Activated CD4-positive, alpha-beta T cell treated with anti-CD3 and anti-CD28 coated beads, Interleukin-2, amount 10 ng/mL, durations not matched to agents 24 days and 14 days (primary cell): ENCODE results near the gene ARL14. TPM values are rescaled to one million over a fixed set of nuclear protein-coding genes. Genes with fewer than 3 reads are reported as not detected.

ENCODE experiments used
- DNase-seq: peaks from one replicate; pipeline ENCODE4 v3.0.0; 2022
- H3K27ac Mint-ChIP-seq: one replicate; pipeline ENCODE4 v1.8.0; 2022; ENCODE audit warnings: mild to moderate bottlenecking, mixed read lengths
- H3K27me3 Mint-ChIP-seq: one replicate; pipeline ENCODE4 v1.8.0; 2022; ENCODE audit warnings: mixed read lengths
- H3K36me3 Mint-ChIP-seq: one replicate; pipeline ENCODE4 v1.8.0; 2022; ENCODE audit warnings: low read depth, mild to moderate bottlenecking, mixed read lengths
- H3K4me1 Mint-ChIP-seq: one replicate; pipeline ENCODE4 v1.8.0; 2021; ENCODE audit warnings: mixed read lengths
- H3K4me3 Mint-ChIP-seq: one replicate; pipeline ENCODE4 v1.8.0; 2022; ENCODE audit warnings: mild to moderate bottlenecking, moderate library complexity, mixed read lengths
- H3K9me3 Mint-ChIP-seq: one replicate; pipeline ENCODE4 v1.8.0; 2021; ENCODE audit warnings: mixed read lengths
- intact Hi-C: fragments of 100-400 bp; cut with micrococcal nuclease; formaldehyde crosslinking; loops from one replicate; pipeline ENCODE4 v1.15.1; 2023
- total RNA-seq: library from RNA; stranded (reverse); gene quantifications from 2 replicates; pipeline ENCODE4 v1.2.3, GENCODE V29; 2022

Gene ARL14
- not detected in 2 replicates for total RNA-seq

DNA sequence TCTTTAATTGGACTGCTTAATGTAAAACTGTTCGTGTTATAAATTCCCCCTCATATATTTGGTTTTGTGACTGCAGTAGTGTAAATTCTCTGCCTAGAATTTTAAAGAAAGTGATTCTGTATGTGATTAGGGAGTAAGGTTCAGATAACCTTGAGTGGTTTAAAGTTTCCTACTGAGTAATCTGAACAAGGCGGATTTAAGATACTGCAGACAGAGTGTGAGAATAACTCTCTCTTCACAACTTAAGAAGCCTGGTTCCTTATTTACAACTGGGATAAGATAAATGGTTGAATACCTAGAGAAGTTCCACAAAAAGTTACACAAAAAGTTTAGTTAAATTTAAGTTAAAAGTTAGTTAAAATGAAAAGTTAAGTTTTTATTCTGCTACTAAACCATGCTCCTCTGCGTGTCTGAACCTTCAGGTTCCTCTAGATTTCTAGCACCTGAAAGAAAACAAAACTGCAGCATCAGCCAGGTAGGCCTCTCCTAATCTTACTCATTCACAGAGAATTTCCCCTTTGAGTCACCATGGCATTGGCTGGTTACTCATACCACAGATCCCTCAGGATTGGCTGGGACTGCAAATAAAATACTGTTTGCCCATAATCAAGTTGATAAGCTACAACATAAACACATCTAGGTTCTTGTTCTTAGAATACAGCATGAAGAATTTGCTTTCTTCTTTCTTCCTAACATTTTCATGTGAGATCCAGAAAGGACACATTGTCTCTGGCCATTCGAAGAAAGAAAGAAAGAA lies at the start of gene ARL14:
Gene ARL14 (plus strand): TSS at position 614 of the 757 bp plus-strand sequence. CDS start 187 bp downstream, outside the sequence.
- H3K27ac Mint-ChIP-seq = no peak within 1 kb of the TSS
- no peaks in the 10 kb centered on the region for H3K4me1 Mint-ChIP-seq

DNA sequence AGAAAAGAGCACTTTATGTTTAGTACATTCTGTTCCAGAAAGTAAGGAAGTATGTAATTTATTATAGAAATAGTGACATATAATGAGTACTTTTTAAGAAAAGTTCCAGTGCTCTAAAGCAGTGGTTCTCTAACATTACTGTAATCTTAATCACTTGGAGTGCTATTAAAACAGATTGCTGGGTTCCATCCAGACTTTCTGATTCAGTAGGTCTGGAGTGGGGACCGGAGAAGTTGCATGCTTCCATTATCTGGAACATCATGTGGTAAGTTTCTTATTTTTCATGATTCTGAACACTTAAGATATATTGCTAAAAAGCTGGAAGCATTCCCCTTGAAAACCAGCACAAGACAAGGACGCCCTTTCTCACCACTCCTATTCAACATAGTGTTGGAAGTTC lies 47.5 kb upstream of the ARL14 start:
- Mint-ChIP-seq H3K27ac (no peak overlapping the region), H3K4me3 (no peak overlapping the region), H3K9me3 (no peaks in the 10 kb centered on the region), H3K36me3 (no peaks in the 10 kb centered on the region), H3K27me3 (peaks cover 8% of the 10 kb centered on the region), H3K4me1 (no peaks in the 10 kb centered on the region)
- no peak for DNase-seq
- intact Hi-C loops = no loop called here

More for the DNA sequence above, at the start of gene ARL14:
- H3K36me3 Mint-ChIP-seq = no peaks in the 10 kb centered on the region
- no peak for DNase-seq
- no peaks in the 10 kb centered on the region for H3K9me3 Mint-ChIP-seq
- H3K4me3 Mint-ChIP-seq = no peak within 1 kb of the TSS
- peaks cover 14% of the 10 kb centered on the region for H3K27me3 Mint-ChIP-seq
- intact Hi-C loops = no loop called here

DNA sequence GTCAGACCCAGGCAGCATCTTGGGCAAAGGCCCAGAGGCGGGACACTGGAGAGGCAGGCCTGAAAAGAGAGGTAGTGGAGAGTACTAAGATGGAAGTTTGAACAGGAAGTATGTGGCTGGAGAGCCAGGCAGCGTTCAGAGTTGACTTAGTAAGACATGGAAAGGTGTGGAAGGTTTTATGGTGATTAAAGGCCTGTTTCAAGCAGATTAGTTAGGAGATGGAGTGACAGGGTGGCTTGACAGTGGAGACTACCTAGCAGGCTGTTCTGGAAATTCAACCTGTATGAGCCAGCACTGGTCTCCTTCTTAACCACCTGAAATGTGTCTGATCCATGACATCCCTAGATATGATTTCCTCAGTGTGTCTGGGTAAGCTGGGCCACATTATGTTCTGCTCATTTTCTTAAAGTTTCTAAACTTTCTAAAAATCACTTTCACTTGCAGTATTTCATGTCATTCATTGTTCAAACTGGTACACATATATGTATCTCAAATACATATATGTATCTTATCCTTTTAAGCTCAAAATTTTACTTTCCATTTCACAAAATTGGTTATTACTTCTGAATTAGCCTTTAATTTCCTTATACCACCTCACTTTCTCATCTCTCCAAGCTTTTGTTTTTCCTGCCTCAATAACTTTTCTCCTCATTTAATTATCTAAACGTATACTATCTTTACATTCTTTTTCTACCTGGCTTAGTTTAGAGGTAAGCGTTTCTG lies 43.4 kb upstream of the ARL14 start:
- Mint-ChIP-seq H3K9me3 (no peaks in the 10 kb centered on the region), H3K4me1 (no peaks in the 10 kb centered on the region), H3K27ac (no peak overlapping the region), H3K4me3 (no peak overlapping the region), H3K27me3 (peaks cover 5% of the 10 kb centered on the region), H3K36me3 (no peaks in the 10 kb centered on the region)
- intact Hi-C loops = no loop called here
- DNase-seq = no peak

GRCh38 chr3:160635213-160635612 lies 41.7 kb upstream of the ARL14 start:
- no peaks in the 10 kb centered on the region for H3K9me3 Mint-ChIP-seq
- intact Hi-C loops = no loop called here
- no peak for DNase-seq
- peaks cover 2% of the 10 kb centered on the region for H3K27me3 Mint-ChIP-seq
- H3K4me3 Mint-ChIP-seq = no peak overlapping the region
- no peaks in the 10 kb centered on the region for H3K36me3 Mint-ChIP-seq
- no peak overlapping the region for H3K27ac Mint-ChIP-seq
- H3K4me1 Mint-ChIP-seq = no peaks in the 10 kb centered on the region

GRCh38 chr3:160637086-160637485 lies 39.9 kb upstream of the ARL14 start:
- Mint-ChIP-seq H3K4me3 (no peak overlapping the region), H3K27ac (no peak overlapping the region), H3K9me3 (no peaks in the 10 kb centered on the region), H3K4me1 (no peaks in the 10 kb centered on the region), H3K36me3 (no peaks in the 10 kb centered on the region), H3K27me3 (peaks cover 4% of the 10 kb centered on the region)
- intact Hi-C loops = no loop called here
- no peak for DNase-seq

DNA sequence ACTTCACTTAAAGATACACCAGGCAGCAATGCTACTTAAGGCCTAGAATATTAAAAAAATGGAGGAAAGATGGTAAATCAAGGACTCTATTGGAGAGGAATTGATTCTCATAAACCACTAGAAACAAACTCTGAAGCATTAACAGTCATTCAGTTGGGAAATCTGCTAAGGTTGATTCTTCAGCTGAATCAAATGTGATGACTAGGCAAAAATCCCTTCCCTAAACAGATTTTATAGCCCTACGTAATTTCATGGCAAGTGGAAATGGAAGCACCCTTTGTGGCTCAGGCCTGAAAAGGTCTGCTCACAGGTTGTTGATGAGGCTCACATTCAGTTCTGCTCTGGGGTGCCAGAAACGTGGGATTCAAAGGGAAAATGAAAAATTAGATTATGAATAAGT lies 38.8 kb upstream of the ARL14 start:
- Mint-ChIP-seq H3K27me3 (peaks cover 4% of the 10 kb centered on the region), H3K27ac (no peak overlapping the region), H3K4me3 (no peak overlapping the region), H3K36me3 (no peaks in the 10 kb centered on the region), H3K9me3 (no peaks in the 10 kb centered on the region), H3K4me1 (no peaks in the 10 kb centered on the region)
- intact Hi-C loops = no loop called here
- DNase-seq = no peak

DNA sequence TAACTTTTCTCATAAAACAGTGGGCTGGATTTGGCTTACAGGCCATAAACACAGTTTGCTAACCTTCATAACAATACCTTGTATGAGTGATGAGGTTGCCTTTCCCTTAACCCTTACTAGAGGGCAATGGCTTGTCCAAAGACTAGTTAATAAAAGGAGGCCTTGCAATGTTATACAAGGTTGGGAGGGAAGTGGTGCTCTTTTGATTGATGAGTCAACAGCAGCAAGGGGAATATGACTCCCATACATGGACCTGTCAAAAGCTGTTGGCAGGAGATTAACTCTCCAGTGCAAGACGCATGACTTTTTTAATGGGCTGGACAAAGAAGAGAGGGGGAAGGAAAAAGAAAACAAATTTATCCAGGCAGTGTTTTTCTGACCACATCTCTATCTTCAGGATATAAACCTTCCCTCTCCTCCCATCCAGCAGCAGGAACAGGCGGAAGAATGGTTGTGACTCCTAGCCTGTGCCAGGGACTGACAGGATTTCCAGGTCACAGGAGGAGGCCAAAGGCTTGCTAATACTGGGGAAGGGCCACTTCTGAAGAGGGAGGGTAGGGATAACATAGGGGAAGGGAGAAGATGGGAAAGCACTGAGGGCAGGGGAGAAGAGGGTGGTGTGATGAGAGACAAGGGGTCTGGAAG lies 35.2 kb upstream of the ARL14 start:
- Mint-ChIP-seq H3K9me3 (no peaks in the 10 kb centered on the region), H3K36me3 (no peaks in the 10 kb centered on the region), H3K4me3 (no peak overlapping the region), H3K4me1 (no peaks in the 10 kb centered on the region), H3K27ac (no peak overlapping the region), H3K27me3 (peaks cover 4% of the 10 kb centered on the region)
- DNase-seq = no peak
- intact Hi-C loops = no loop called here

GRCh38 chr3:160643994-160644393 lies 33.0 kb upstream of the ARL14 start:
- intact Hi-C loops = no loop called here
- Mint-ChIP-seq H3K9me3 (no peaks in the 10 kb centered on the region), H3K27ac (no peak overlapping the region), H3K4me3 (no peak overlapping the region), H3K4me1 (no peaks in the 10 kb centered on the region), H3K36me3 (no peaks in the 10 kb centered on the region), H3K27me3 (peaks cover 6% of the 10 kb centered on the region)
- no peak for DNase-seq

DNA sequence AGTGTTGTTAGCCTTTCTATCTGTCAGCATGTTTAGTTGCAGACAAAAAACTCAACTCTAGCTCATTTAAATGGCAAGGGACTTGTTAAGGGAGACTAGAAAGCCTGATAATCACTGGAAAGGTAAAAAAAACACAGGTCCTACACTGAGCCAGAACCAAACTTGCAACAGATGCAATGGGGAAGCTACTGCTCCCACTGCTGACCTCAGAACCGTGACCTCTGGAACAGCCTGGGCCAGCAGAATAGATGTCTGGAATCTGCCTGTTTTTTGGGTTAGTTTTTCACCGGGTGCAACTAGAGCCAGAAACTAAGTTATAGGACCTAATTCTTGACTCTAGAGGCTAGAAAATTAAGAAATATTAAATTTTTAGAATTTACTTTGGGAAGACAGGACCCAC lies 32.5 kb upstream of the ARL14 start:
- no peak for DNase-seq
- intact Hi-C loops = no loop called here
- no peaks in the 10 kb centered on the region for H3K9me3 Mint-ChIP-seq
- H3K36me3 Mint-ChIP-seq = no peaks in the 10 kb centered on the region
- H3K4me3 Mint-ChIP-seq = no peak overlapping the region
- no peak overlapping the region for H3K27ac Mint-ChIP-seq
- H3K4me1 Mint-ChIP-seq = no peaks in the 10 kb centered on the region
- H3K27me3 Mint-ChIP-seq = peaks cover 6% of the 10 kb centered on the region

DNA sequence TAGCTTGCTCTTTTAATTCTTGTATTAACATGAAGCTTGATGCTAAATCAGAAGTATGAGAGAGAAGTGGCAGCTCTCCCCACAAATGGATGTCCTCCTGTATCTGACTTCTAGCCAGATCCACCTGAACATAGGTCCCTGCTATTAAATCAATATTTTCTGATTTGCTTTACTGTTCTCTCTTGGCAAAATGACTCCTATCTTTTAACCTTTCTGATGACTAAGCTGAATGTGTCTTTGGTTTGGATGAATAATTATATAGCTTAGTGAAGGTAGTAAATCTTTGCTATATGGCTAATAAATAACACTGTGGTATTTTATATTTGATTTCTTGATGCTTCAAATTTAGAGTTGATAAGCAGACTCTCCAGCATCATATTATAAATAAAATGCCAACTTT lies 28.3 kb upstream of the ARL14 start:
- no peaks in the 10 kb centered on the region for H3K4me1 Mint-ChIP-seq

DNA sequence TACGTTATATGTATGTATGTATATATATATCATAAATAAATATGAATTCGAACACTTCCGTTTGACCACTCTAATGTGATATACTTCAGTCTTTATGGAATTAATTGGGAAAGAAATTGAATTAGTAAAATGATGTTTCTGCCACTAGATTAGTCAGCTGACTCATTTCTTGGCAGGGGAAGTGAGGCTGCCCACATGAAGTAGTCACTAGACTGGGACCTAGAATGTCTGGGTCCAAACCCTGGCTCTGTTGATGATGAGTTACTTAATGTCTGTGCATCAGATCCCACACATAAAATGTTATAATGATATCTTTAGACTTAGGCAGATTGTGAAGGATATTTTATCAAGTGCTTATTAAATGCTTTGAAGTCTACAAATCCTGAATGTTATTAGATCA lies 27.4 kb upstream of the ARL14 start:
- intact Hi-C loops = no loop called here
- DNase-seq = no peak
- peaks cover 2% of the 10 kb centered on the region for H3K27me3 Mint-ChIP-seq
- H3K27ac Mint-ChIP-seq = no peak overlapping the region
- H3K9me3 Mint-ChIP-seq = no peaks in the 10 kb centered on the region
- H3K4me1 Mint-ChIP-seq = no peaks in the 10 kb centered on the region
- no peak overlapping the region for H3K4me3 Mint-ChIP-seq
- H3K36me3 Mint-ChIP-seq = no peaks in the 10 kb centered on the region

More for the DNA sequence above, 28.3 kb upstream of the ARL14 start:
- Mint-ChIP-seq H3K9me3 (no peaks in the 10 kb centered on the region), H3K36me3 (no peaks in the 10 kb centered on the region), H3K27me3 (peaks cover 2% of the 10 kb centered on the region), H3K27ac (no peak overlapping the region), H3K4me3 (no peak overlapping the region)
- intact Hi-C loops = no loop called here
- no peak for DNase-seq

- Mint-ChIP-seq H3K27me3 (peaks cover 13% of the 10 kb centered on the region), H3K4me1 (no peaks in the 10 kb centered on the region), H3K36me3 (no peaks in the 10 kb centered on the region), H3K9me3 (no peaks in the 10 kb centered on the region), H3K27ac (no peak overlapping the region), H3K4me3 (no peak overlapping the region)
- DNase-seq = no peak
- intact Hi-C loops = no loop called here
These were observed 23.4 kb upstream of the ARL14 start for GRCh38 chr3:160653512-160653911.

GRCh38 chr3:160660902-160661301 lies 16.1 kb upstream of the ARL14 start:
- Mint-ChIP-seq H3K4me1 (peaks cover 5% of the 10 kb centered on the region), H3K36me3 (no peaks in the 10 kb centered on the region), H3K9me3 (no peaks in the 10 kb centered on the region), H3K27me3 (peaks cover 17% of the 10 kb centered on the region), H3K4me3 (no peak overlapping the region), H3K27ac (no peak overlapping the region)
- no peak for DNase-seq
- intact Hi-C loops = no loop called here

DNA sequence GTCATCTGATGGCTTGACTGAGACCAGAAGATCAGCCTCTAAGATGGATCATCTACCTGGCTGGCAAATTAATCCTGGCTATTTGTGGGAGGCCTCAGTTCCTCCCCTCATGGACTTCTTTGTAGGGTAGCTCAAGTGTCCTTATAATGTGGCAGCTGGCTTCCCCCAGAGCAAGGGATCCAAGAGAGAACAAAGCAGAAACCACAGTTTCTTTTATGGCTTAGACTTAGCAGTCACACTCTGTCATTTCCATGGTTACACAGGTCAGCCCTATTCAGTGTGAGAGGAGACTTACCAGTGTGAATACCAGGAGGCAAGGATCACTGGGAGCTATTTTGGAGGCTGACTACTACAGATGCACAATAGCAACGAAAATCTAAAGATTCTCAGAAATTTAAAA lies 15.3 kb upstream of the ARL14 start:
- Mint-ChIP-seq H3K4me1 (peaks cover 7% of the 10 kb centered on the region), H3K27ac (no peak overlapping the region), H3K27me3 (peaks cover 15% of the 10 kb centered on the region), H3K36me3 (no peaks in the 10 kb centered on the region), H3K9me3 (no peaks in the 10 kb centered on the region), H3K4me3 (no peak overlapping the region)
- intact Hi-C loops = no loop called here
- DNase-seq = no peak
